ENCODE measurements around the gene LGALS3BP.

DNA sequence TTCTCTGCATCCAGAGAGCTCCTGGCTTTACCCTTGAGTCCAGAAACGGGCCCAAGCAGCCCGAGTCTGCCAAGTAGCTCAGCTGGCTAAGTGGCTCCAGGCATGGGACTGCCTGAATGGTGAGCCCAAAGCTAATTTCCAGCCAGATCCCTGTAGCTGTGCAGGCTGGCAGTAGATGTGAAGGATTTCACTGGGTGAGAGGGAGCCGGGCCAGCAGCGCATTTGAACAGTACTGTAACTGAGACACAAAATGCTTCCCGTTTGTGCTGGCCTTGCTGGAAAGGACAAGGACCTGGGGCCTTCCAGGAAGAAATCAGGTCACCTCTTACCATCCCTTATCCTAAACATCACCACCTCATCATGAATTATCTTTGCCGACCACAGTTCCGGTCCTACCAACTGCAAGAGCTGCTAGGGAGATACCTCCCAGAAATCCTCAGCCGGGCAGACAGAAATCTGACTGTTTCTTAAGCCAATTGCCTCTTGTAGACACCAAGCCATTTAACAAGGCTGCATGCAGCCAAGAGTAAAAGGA lies 58.2 kb downstream of the LGALS3BP start:
- TF ChIP-seq, protein P1, sequence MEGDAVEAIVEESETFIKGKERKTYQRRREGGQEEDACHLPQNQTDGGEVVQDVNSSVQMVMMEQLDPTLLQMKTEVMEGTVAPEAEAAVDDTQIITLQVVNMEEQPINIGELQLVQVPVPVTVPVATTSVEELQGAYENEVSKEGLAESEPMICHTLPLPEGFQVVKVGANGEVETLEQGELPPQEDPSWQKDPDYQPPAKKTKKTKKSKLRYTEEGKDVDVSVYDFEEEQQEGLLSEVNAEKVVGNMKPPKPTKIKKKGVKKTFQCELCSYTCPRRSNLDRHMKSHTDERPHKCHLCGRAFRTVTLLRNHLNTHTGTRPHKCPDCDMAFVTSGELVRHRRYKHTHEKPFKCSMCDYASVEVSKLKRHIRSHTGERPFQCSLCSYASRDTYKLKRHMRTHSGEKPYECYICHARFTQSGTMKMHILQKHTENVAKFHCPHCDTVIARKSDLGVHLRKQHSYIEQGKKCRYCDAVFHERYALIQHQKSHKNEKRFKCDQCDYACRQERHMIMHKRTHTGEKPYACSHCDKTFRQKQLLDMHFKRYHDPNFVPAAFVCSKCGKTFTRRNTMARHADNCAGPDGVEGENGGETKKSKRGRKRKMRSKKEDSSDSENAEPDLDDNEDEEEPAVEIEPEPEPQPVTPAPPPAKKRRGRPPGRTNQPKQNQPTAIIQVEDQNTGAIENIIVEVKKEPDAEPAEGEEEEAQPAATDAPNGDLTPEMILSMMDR (IDR thresholded peaks at IDR 0.05): no peak
- no peak for TF ChIP-seq GTF2I (CRISPR knock-in tag; conservative IDR thresholded peaks at IDR 0.05)
- no peak for TF ChIP-seq MAX (CRISPR knock-in tag; IDR thresholded peaks at IDR 0.05)
- no peak for TF ChIP-seq IRF2 (CRISPR knock-in tag; IDR thresholded peaks at IDR 0.05; ENCODE audit: borderline replicate concordance, low read depth)
- TF ChIP-seq NR3C1 (CRISPR knock-in tag; conservative IDR thresholded peaks at IDR 0.05; ENCODE audit: low read depth): no peak
- TF ChIP-seq ZNF121 (CRISPR knock-in tag; IDR thresholded peaks at IDR 0.05): no peak
- TF ChIP-seq, protein P2, sequence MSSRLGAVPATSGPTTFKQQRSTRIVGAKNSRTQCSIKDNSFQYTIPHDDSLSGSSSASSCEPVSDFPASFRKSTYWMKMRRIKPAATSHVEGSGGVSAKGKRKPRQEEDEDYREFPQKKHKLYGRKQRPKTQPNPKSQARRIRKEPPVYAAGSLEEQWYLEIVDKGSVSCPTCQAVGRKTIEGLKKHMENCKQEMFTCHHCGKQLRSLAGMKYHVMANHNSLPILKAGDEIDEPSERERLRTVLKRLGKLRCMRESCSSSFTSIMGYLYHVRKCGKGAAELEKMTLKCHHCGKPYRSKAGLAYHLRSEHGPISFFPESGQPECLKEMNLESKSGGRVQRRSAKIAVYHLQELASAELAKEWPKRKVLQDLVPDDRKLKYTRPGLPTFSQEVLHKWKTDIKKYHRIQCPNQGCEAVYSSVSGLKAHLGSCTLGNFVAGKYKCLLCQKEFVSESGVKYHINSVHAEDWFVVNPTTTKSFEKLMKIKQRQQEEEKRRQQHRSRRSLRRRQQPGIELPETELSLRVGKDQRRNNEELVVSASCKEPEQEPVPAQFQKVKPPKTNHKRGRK (CRISPR knock-in tag; IDR thresholded peaks at IDR 0.05; ENCODE audit: borderline replicate concordance): no peak
- TF ChIP-seq ZNF416 (CRISPR knock-in tag; IDR thresholded peaks at IDR 0.05): no peak
- TF ChIP-seq CREM (CRISPR knock-in tag; IDR thresholded peaks at IDR 0.05): no peak
- no peak for TF ChIP-seq CREB1 (CRISPR knock-in tag; IDR thresholded peaks at IDR 0.05)
- no peak for TF ChIP-seq TCF7 (CRISPR knock-in tag; IDR thresholded peaks at IDR 0.05; ENCODE audit: low read depth)
- no peak for TF ChIP-seq ZBTB21 (CRISPR knock-in tag; IDR thresholded peaks at IDR 0.05; ENCODE audit: borderline replicate concordance)

All from WTC11 (cell line).